Mesothelial cell of epicardium (in vitro differentiated cells): ENCODE measurements around the gene SHISA7. TPM values are rescaled to one million over a fixed set of nuclear protein-coding genes. Genes with fewer than 3 reads are reported as not detected.
A peak's percentile ranks its signal among the peaks of the same experiment; 100 is the strongest.

Source experiments
- DNase-seq, 2 experiments: peaks; one replicate each; pipeline ENCODE4 v3.0.0; 2021; ENCODE audit warnings: low spot score in 2 of 2; ENCODE audit not compliant: unreplicated experiment in 2 of 2
- H3K27ac Mint-ChIP-seq: 2 replicates; pipeline ENCODE4 v1.8.0; 2021; ENCODE audit warnings: mixed read lengths
- H3K27me3 Mint-ChIP-seq: 2 replicates; pipeline ENCODE4 v1.8.0; 2021; ENCODE audit warnings: low read depth, mixed read lengths
- H3K36me3 Mint-ChIP-seq: 2 replicates; pipeline ENCODE4 v1.8.0; 2021; ENCODE audit warnings: mixed read lengths
- H3K4me1 Mint-ChIP-seq: 2 replicates; pipeline ENCODE4 v1.8.0; 2021; ENCODE audit warnings: mixed read lengths
- H3K4me3 Mint-ChIP-seq: 2 replicates; pipeline ENCODE4 v1.8.0; 2021; ENCODE audit warnings: mild to moderate bottlenecking, moderate library complexity, mixed read lengths
- H3K9me3 Mint-ChIP-seq: 2 replicates; pipeline ENCODE4 v1.8.0; 2021; ENCODE audit warnings: mixed read lengths
- CTCF ChIP-seq: fragments of 200-600 bp; sonication (generic); IDR thresholded peaks from one replicate; pipeline ENCODE4 v1.5.0; 2021; ENCODE audit warnings: antibody characterized with exemption; ENCODE audit not compliant: unreplicated experiment
- total RNA-seq: library from RNA; stranded (reverse); gene quantifications from 3 replicates; pipeline ENCODE4 v1.2.1, GENCODE V29; 2021

Gene SHISA7
- total RNA-seq, 1 donor from 2014 or later = 0.04 TPM

GRCh38 chr19:55391191-55391670, 51.9 kb downstream of the SHISA7 start:
- no peak overlapping the region for H3K27ac Mint-ChIP-seq
- H3K9me3 Mint-ChIP-seq = no peaks in the 10 kb centered on the region
- no peaks in the 10 kb centered on the region for H3K27me3 Mint-ChIP-seq
- no peak for DNase-seq
- peaks cover 45% of the 10 kb centered on the region for H3K4me1 Mint-ChIP-seq
- H3K36me3 Mint-ChIP-seq = peaks cover 20% of the 10 kb centered on the region
- TF ChIP-seq CTCF = no peak
- H3K4me3 Mint-ChIP-seq = no peak overlapping the region

- H3K4me1 Mint-ChIP-seq = peaks cover 47% of the 10 kb centered on the region
- no peak for DNase-seq
- no peak overlapping the region for H3K27ac Mint-ChIP-seq
- no peaks in the 10 kb centered on the region for H3K27me3 Mint-ChIP-seq
- H3K36me3 Mint-ChIP-seq = peaks cover 20% of the 10 kb centered on the region
- no peak overlapping the region for H3K4me3 Mint-ChIP-seq
- H3K9me3 Mint-ChIP-seq = no peaks in the 10 kb centered on the region
- no peak for TF ChIP-seq CTCF
Observed at GRCh38 chr19:55390461-55390880, 52.6 kb downstream of the SHISA7 start.

- no peak overlapping the region for H3K4me3 Mint-ChIP-seq
- no peak for DNase-seq
- H3K4me1 Mint-ChIP-seq = peaks cover 52% of the 10 kb centered on the region
- H3K27ac Mint-ChIP-seq = peak overlapping the region; percentile 50
- no peaks in the 10 kb centered on the region for H3K27me3 Mint-ChIP-seq
- H3K36me3 Mint-ChIP-seq = peaks cover 20% of the 10 kb centered on the region
- no peak for TF ChIP-seq CTCF
- H3K9me3 Mint-ChIP-seq = no peaks in the 10 kb centered on the region
Observed at GRCh38 chr19:55389386-55390317, 53.4 kb downstream of the SHISA7 start.

GRCh38 chr19:55387736-55388497, 55.2 kb downstream of the SHISA7 start:
- DNase-seq = no peak
- Mint-ChIP-seq H3K4me1 (peaks cover 55% of the 10 kb centered on the region), H3K36me3 (peaks cover 20% of the 10 kb centered on the region), H3K4me3 (peak overlapping the region; percentile 99), H3K27ac (peak overlapping the region; percentile 30), H3K27me3 (no peaks in the 10 kb centered on the region), H3K9me3 (no peaks in the 10 kb centered on the region)
- TF ChIP-seq CTCF = no peak

GRCh38 chr19:55386493-55386971, 56.6 kb downstream of the SHISA7 start:
- H3K4me1 Mint-ChIP-seq = peaks cover 55% of the 10 kb centered on the region
- peak overlapping the region; percentile 97 for H3K27ac Mint-ChIP-seq
- peaks cover 20% of the 10 kb centered on the region for H3K36me3 Mint-ChIP-seq
- no peaks in the 10 kb centered on the region for H3K27me3 Mint-ChIP-seq
- TF ChIP-seq CTCF = no peak
- H3K4me3 Mint-ChIP-seq = peak overlapping the region; percentile 99
- DNase-seq = no peak
- H3K9me3 Mint-ChIP-seq = no peaks in the 10 kb centered on the region
